Subcutaneous adipose tissue (tissue), 4 donors: Measurements from ENCODE around the gene AIFM3. TPM values are rescaled to one million over a fixed set of nuclear protein-coding genes. Genes with fewer than 3 reads are reported as not detected.

Experiments used
- total RNA-seq, 4 donors: library from RNA; depleted of rRNA; stranded (reverse); fragments of >200 nt; gene quantifications; one replicate each; pipeline ENCODE4 v1.1.0, GENCODE V29; 2016
- TF ChIP-seq, protein P1 (sequence below): fragments of 450-650 bp; IDR thresholded peaks from one replicate; pipeline ENCODE4 v1.5.1; 2016; ENCODE audit warnings: low read depth, mild to moderate bottlenecking, control low read depth, antibody characterized with exemption, moderate library complexity

Gene AIFM3
- total RNA-seq, 4 donors from 2014 or later: 1.3 to 5.7 (median 1.5) TPM

DNA sequence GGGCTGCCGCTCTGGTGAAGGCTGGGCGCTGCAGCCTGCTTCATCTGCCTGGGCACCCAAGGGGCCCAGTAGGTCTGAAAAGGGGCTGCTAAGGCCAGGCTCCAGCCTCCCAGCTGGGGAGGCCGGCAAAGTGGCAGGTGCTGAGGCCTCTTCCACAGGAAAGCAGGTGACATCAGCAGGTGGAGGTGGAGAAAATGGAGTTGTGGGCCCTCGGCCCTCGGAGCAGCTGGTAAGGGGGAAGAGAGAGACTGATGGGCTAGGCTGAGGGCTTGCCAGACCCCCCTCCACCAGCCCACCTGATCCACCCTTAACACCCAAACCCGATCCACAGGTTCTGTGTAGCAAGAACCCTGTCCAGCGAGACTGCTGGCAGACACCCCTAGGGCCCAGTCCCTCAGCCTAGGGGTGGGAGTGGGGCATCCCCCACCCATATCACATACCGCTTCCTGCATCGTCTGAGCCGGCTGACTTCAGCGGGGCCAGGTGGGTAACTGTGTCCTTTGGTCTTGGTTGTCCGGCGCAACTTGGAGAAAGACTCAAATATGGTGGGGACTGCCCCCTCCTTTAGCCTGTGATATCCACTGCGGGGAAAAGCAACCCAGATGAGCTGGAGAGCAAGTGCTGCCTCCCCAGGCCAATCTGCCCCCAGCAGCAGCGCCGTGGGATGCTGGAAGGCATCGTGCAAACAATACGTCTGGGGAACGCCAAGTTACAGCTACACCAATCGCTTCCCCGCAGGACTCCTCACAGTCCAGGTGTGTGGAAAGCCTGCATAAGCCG lies 33.3 kb downstream of the AIFM3 start:
- TF ChIP-seq, protein P1, sequence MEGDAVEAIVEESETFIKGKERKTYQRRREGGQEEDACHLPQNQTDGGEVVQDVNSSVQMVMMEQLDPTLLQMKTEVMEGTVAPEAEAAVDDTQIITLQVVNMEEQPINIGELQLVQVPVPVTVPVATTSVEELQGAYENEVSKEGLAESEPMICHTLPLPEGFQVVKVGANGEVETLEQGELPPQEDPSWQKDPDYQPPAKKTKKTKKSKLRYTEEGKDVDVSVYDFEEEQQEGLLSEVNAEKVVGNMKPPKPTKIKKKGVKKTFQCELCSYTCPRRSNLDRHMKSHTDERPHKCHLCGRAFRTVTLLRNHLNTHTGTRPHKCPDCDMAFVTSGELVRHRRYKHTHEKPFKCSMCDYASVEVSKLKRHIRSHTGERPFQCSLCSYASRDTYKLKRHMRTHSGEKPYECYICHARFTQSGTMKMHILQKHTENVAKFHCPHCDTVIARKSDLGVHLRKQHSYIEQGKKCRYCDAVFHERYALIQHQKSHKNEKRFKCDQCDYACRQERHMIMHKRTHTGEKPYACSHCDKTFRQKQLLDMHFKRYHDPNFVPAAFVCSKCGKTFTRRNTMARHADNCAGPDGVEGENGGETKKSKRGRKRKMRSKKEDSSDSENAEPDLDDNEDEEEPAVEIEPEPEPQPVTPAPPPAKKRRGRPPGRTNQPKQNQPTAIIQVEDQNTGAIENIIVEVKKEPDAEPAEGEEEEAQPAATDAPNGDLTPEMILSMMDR: no peak

DNA sequence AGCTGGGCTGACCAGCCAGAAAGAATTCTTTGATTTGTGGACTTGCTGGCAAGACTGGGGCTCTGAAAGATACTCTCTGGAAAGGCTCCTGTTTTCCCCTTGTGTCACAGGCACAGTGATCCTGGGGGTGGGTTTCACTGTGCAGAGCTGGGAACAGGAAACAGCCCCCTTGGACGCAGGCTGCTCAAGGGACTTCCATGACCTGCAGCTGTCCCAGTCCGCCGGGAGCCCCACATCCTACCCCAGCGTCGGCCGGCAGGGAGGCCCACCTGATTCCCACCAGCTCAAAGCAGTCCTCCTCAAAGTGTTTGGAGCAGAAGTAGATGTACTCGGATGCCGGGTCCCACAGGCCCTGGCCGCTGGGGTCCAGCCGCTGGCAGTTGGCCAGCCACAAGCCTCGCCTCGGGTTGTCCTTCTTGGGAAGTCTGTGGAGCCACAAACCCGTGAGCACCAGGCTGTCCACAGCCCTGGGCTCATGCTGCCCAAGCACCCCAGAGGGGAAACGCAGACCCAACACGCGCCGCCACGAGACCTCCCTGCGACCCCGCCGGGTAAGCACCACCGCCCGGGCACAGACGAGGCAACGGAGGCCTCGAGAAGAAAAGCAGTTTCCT lies 34.0 kb downstream of the AIFM3 start:
- TF ChIP-seq, protein P1: no peak

DNA sequence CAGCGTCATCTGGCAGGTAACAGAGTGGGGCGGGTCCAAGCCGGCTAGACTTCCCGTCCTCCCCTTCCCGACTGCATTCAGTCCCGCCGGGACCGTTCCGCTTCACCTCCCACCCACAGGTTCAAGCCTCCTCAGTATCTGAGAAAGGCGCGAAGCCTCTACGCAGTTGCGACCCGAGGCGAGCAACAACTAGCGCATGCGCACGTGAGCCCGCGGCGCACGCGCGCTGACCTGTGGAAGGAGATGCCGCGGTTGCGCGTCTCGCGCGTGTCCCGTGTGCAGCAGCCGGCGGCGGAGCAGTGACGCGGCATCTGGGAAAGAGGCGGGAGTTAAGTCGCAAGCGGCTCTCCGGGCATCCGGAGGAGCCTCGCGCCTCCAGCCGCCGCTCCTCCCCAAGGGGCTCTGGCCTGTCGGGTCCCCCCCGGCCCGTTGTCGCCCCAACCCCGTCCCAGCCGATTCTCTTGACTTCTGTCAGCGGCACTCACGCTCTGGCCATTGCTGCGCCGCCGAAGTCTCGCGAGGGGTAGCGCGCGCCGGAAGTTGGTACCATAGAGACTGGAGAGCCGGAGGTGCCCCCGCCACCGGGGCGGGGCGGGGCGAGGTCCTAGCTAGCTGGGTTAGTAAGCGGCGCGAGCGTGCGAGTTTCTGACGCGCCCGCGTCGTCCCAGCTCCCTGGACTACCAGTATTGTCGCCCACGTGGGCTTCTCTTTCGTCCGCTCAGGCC lies 34.7 kb downstream of the AIFM3 start, which contains the start of gene THAP7:
THAP7 (minus strand) TSS at position 518 of the 725 bp plus-strand sequence; CDS start at position 311, 207 bp downstream.
- TF ChIP-seq, protein P1: no peak

DNA sequence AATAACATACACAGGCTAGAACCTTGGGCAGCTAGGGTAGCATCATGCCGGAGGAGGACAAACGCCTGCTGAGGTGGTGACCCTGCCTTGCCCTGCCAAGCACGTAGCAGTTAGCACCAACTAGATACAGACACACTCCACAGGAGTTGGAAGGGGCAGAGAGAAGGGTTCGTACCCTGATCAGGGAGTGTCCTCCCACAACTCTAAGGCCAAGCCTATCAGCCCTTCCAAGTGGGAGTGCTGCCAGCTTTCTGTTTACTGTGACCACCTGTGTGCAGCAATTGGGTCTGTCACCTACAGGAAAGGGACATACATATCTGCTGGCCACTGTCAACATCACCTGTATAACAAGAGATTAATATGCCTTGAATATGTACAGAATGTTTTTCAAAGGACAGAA lies 36.7 kb downstream of the AIFM3 start:
- TF ChIP-seq, protein P1: no peak

DNA sequence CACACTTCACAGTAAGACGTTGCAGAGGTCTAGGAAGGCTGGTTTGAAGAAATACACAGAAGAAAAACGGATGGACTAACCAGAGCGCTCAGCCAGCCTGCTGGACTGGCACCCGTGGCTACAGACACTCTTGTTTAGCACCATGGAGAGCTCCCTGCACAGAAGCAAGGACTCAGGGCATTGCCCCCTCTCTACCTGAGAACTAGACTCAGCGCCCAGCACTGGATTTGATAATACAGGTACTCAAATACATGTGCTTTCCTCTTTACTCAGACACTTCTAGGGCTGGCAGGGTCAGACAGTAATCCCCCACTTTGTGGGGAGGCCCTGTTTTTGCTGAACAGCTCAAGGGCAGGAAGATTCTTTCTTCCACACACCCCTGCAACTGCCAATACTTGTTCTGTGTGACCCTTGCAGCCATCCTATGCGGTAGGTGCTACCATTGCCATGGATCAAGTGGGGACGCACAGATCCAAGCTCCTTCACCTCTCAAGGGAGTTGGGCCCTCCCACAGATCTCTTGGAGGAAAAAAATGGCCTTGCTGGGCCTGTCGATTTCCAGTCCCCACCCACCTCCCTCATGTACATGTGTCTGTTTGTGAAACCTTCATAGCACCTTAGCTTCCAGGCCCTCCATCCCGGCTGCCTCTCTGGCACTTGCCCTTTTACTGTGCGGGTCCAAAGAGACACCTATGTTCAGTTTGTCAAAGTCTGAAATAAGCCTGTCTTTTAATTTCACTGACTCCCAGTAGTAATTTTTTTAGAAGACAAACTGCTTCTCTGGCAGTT lies 42.8 kb downstream of the AIFM3 start:
- TF ChIP-seq, protein P1: no peak

DNA sequence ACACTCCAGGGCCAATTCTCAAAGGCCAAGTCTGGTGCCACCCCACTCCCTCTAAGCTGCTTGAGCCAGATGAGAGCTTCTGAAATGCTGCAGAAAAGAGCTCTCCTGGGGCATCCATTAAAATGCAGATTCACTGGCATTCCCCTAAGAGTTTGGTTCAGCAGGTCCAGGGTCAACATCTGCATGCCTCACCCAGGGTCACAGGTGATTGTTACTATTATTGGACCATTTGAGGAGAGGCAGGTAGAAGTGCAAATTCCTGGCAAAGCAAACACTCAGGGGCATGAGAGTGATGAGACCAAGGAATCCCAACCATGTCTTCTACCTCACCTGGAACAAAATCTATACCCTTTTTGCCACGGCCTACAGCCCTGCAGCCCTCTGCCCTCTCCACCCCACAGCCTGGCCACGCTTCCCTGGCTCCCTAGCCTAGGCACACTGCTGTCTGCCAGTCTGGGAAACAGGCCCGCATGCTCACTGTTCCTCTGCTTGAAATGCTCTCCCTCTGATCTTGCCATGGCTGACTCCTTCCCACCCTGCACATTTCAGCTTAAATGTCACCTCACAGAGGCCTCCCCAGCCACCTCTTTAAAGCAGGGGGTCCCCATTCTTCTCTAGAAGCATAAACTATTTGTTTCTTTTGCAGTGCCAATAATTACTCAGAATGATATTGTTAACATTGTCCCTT lies 43.5 kb downstream of the AIFM3 start:
- TF ChIP-seq, protein P1: no peak
